ENCODE measurements around the gene MALT1.
A peak's percentile ranks its signal among the peaks of the same experiment; 100 is the strongest.
"Not testable (repeated sequence)": the region's sequence is repeated elsewhere in the genome, so short reads cannot be mapped to it uniquely, and the experiment has no call there.

The MALT1 gene

GRCh38 chr18:58755304-58756010 lies 84.2 kb downstream of the MALT1 start:
- no peak for TF ChIP-seq CTCF (IDR thresholded peaks at IDR 0.05; ENCODE audit: low read depth, low read length, missing control alignments)
- no peak for DNase-seq (ENCODE audit: low read depth)
- no peak overlapping the region for H3K4me3 ChIP-seq (ENCODE audit: low read depth, low read length)

GRCh38 chr18:58756148-58756547 lies 84.9 kb downstream of the MALT1 start:
- H3K4me3 ChIP-seq (ENCODE audit: low read depth, low read length) = no peak overlapping the region
- TF ChIP-seq CTCF (IDR thresholded peaks at IDR 0.05; ENCODE audit: low read depth, low read length, missing control alignments) = no peak
- no peak for DNase-seq (ENCODE audit: low read depth)

GRCh38 chr18:58756596-58757240 lies 85.5 kb downstream of the MALT1 start:
- no peak for DNase-seq (ENCODE audit: low read depth)
- H3K4me3 ChIP-seq (ENCODE audit: low read depth, low read length) = no peak overlapping the region
- no peak for TF ChIP-seq CTCF (IDR thresholded peaks at IDR 0.05; ENCODE audit: low read depth, low read length, missing control alignments)

GRCh38 chr18:58757351-58757750 lies 86.1 kb downstream of the MALT1 start:
- DNase-seq (ENCODE audit: low read depth); H3K4me3 ChIP-seq (ENCODE audit: low read depth, low read length): not testable (repeated sequence)

- no peak for DNase-seq (ENCODE audit: low read depth)
- no peak for TF ChIP-seq CTCF (IDR thresholded peaks at IDR 0.05; ENCODE audit: low read depth, low read length, missing control alignments)
- no peak overlapping the region for H3K4me3 ChIP-seq (ENCODE audit: low read depth, low read length)
These were observed 86.8 kb downstream of the MALT1 start for GRCh38 chr18:58758046-58758445.

GRCh38 chr18:58758606-58759005 lies 87.3 kb downstream of the MALT1 start:
- no peak for DNase-seq (ENCODE audit: low read depth)
- H3K4me3 ChIP-seq (ENCODE audit: low read depth, low read length) = no peak overlapping the region
- TF ChIP-seq CTCF (IDR thresholded peaks at IDR 0.05; ENCODE audit: low read depth, low read length, missing control alignments) = no peak

- H3K4me3 ChIP-seq (ENCODE audit: low read depth, low read length) = no peak overlapping the region
- no peak for TF ChIP-seq CTCF (IDR thresholded peaks at IDR 0.05; ENCODE audit: low read depth, low read length, missing control alignments)
- peak; percentile 74 for DNase-seq (ENCODE audit: low read depth)
These were observed 90.1 kb downstream of the MALT1 start for GRCh38 chr18:58761241-58761969.

All from GM12864 (cell line).